MM.1S (cell line): ENCODE measurements around the gene PCNX1.

ENCODE experiments used
- DNase-seq: peaks from one replicate; pipeline ENCODE4 v3.0.0-alpha.2; 2015
- H2AFZ ChIP-seq: fragments of 300-600 bp; sonication (generic); 2 replicates; pipeline ENCODE4 v1.6.0; 2016; ENCODE audit warnings: antibody characterized with exemption, low read length
- H3F3A ChIP-seq: fragments of 300-600 bp; sonication (generic); 2 replicates; pipeline ENCODE4 v1.6.1; 2016; ENCODE audit warnings: mild to moderate bottlenecking, antibody characterized with exemption, low read length, moderate library complexity, mixed read lengths; ENCODE audit not compliant: insufficient read depth
- H3K27ac ChIP-seq: fragments of 300-600 bp; sonication (generic); 2 replicates; pipeline ENCODE4 v1.5.1; 2016; ENCODE audit warnings: mild to moderate bottlenecking, low read length
- H3K27me3 ChIP-seq: fragments of 300-600 bp; sonication (generic); replicated peaks from 2 replicates; pipeline ENCODE4 v1.6.0; 2016; ENCODE audit warnings: low read length; ENCODE audit not compliant: insufficient read depth
- H3K36me3 ChIP-seq: fragments of 300-600 bp; sonication (generic); replicated peaks from 2 replicates; pipeline ENCODE4 v1.6.1; 2016; ENCODE audit warnings: mild to moderate bottlenecking, low read length, mixed read lengths; ENCODE audit not compliant: insufficient read depth
- H3K4me1 ChIP-seq: fragments of 300-600 bp; sonication (generic); 2 replicates; pipeline ENCODE4 v1.6.1; 2016; ENCODE audit warnings: low read length, mixed read lengths
- H3K4me2 ChIP-seq: fragments of 300-600 bp; sonication (generic); 2 replicates; pipeline ENCODE4 v1.6.0; 2016; ENCODE audit warnings: low read depth, low read length
- H3K4me3 ChIP-seq: fragments of 300-600 bp; sonication (generic); 2 replicates; pipeline ENCODE4 v1.5.1; 2016; ENCODE audit warnings: low read length, mixed read lengths
- H3K79me2 ChIP-seq: fragments of 300-600 bp; sonication (generic); 2 replicates; pipeline ENCODE4 v1.6.1; 2016; ENCODE audit warnings: mixed run types, low read length, mixed read lengths
- H3K9ac ChIP-seq: fragments of 300-600 bp; sonication (generic); 2 replicates; pipeline ENCODE4 v1.6.1; 2016; ENCODE audit warnings: low read length, mixed read lengths
- H3K9me2 ChIP-seq: fragments of 300-600 bp; sonication (generic); replicated peaks from 2 replicates; pipeline ENCODE4 v1.6.1; 2016; ENCODE audit warnings: mild to moderate bottlenecking, low read length, mixed read lengths; ENCODE audit not compliant: insufficient read depth
- H3K9me3 ChIP-seq: fragments of 300-600 bp; sonication (generic); replicated peaks from 2 replicates; pipeline ENCODE4 v1.6.1; 2016; ENCODE audit warnings: mild to moderate bottlenecking, low read length, mixed read lengths; ENCODE audit not compliant: insufficient read depth
- H4K20me1 ChIP-seq: fragments of 300-600 bp; sonication (generic); 2 replicates; pipeline ENCODE4 v1.6.1; 2016; ENCODE audit warnings: mild to moderate bottlenecking, low read length, moderate library complexity, mixed read lengths; ENCODE audit not compliant: insufficient read depth
- EZH2 ChIP-seq: fragments of 300-600 bp; sonication (generic); optimal IDR thresholded peaks from 2 replicates; pipeline ENCODE3; 2017; ENCODE audit warnings: low read depth, mild to moderate bottlenecking, antibody characterized with exemption, low read length, mixed read lengths
- EZH2phosphoT487 ChIP-seq: fragments of 300-600 bp; sonication (generic); IDR thresholded peaks from 2 replicates; pipeline ENCODE4 v1.6.1; 2018; ENCODE audit warnings: antibody characterized with exemption, low read length
- TF ChIP-seq, protein P1 (sequence below): fragments of 300-600 bp; sonication (generic); IDR thresholded peaks from 2 replicates; pipeline ENCODE4 v1.5.1; 2016; ENCODE audit warnings: antibody characterized with exemption, low read length, mixed read lengths

PCNX1 gene

GRCh38 chr14:70881549-70882177, 25.6 kb upstream of the PCNX1 start:
- no peaks in the 10 kb centered on the region for H3K27me3 ChIP-seq
- H3K4me2 ChIP-seq = no peak overlapping the region
- H3K36me3 ChIP-seq = no peaks in the 10 kb centered on the region
- TF ChIP-seq EZH2 (no peak), EZH2phosphoT487 (no peak)
- TF ChIP-seq, protein P1, sequence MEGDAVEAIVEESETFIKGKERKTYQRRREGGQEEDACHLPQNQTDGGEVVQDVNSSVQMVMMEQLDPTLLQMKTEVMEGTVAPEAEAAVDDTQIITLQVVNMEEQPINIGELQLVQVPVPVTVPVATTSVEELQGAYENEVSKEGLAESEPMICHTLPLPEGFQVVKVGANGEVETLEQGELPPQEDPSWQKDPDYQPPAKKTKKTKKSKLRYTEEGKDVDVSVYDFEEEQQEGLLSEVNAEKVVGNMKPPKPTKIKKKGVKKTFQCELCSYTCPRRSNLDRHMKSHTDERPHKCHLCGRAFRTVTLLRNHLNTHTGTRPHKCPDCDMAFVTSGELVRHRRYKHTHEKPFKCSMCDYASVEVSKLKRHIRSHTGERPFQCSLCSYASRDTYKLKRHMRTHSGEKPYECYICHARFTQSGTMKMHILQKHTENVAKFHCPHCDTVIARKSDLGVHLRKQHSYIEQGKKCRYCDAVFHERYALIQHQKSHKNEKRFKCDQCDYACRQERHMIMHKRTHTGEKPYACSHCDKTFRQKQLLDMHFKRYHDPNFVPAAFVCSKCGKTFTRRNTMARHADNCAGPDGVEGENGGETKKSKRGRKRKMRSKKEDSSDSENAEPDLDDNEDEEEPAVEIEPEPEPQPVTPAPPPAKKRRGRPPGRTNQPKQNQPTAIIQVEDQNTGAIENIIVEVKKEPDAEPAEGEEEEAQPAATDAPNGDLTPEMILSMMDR = no peak
- H2AFZ ChIP-seq = no peak overlapping the region
- H4K20me1 ChIP-seq = no peaks in the 10 kb centered on the region
- no peaks in the 10 kb centered on the region for H3K79me2 ChIP-seq
- peaks cover 5% of the 10 kb centered on the region for H3F3A ChIP-seq
- no peak overlapping the region for H3K4me3 ChIP-seq
- H3K9me2 ChIP-seq = no peaks in the 10 kb centered on the region
- H3K9ac ChIP-seq = no peak overlapping the region
- H3K9me3 ChIP-seq = no peaks in the 10 kb centered on the region
- peaks cover 24% of the 10 kb centered on the region for H3K4me1 ChIP-seq
- no peak overlapping the region for H3K27ac ChIP-seq
- no peak for DNase-seq

DNA sequence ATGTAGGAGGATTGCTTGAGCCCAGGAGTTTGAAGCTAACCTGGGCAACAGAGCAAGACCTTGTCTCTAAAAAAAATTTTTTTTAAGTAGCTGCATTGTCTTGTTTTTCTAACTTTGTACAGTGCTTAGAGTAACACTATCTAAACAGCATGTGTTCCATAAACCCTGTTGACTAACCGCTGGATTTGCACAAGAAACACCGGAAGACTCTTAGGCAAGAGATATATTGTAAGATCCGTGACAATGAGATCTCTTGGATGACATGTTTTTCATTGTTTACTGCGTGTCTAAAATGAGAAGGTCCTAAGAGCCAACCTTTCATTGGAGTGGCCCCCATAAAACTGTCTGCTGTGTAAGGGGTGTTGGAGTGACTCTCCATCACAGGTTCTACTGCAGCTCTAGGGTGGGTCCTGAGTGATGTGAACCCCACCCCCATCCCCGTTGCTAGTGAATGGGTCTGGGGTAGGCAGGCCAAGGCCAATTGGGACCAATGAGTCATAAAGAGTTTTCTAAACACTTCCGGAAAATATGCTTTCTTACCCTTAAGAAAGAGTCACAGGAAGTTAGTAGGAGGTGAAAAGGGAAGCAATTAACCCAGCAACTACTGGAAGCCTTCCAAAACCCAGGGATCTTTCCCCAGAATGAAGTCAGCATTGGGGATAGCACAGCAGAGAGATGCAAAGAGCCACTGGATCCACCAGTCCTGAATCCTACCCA, 24.3 kb upstream of the PCNX1 start:
- H3K4me2 ChIP-seq = no peak overlapping the region
- TF ChIP-seq EZH2 (no peak), EZH2phosphoT487 (no peak)
- TF ChIP-seq, protein P1 = no peak

DNA sequence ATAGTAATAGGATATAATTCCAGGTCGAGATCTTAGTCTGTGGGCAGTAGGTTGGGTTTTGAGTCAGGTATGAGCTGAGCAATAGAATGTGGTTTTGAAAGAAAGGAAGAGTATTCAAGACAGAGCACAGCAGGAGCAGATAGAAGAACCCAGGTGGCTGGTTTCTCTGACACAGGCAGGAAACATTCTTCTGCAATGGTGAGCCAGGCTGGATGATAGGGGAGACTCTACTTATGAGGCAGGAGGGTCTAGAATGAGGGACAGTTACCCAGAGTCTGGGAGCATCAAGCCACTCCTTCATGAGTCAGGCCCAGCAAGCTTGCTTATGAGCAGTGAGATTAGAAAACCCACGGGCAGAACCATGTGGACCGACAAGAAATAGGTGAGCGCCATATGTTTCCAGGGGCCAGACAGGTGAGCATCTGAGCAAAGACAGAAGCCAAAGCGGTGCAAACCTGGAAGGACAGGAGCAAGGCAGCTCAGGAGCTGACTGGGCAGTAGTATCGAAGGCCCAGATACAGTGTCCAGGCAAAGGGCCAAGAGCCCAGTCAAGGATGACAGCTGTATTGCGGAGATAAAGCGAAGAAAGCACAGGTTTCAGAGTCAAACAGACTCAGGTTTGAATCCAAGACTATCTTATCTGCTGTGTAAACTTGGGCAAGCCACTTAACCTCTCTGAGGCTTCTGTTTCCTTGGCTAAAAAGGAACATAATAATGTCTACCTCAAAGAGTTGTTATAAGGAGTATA, 22.5 kb upstream of the PCNX1 start:
- H2AFZ ChIP-seq = no peak overlapping the region
- H3K9ac ChIP-seq = no peak overlapping the region
- peaks cover 34% of the 10 kb centered on the region for H3K4me1 ChIP-seq
- H3K9me2 ChIP-seq = no peaks in the 10 kb centered on the region
- H3K27ac ChIP-seq = no peak overlapping the region
- no peaks in the 10 kb centered on the region for H4K20me1 ChIP-seq
- peaks cover 17% of the 10 kb centered on the region for H3F3A ChIP-seq
- H3K4me3 ChIP-seq = no peak overlapping the region
- H3K9me3 ChIP-seq = no peaks in the 10 kb centered on the region
- TF ChIP-seq EZH2phosphoT487 = no peak
- no peak for TF ChIP-seq EZH2
- TF ChIP-seq, protein P1 = no peak
- no peak for DNase-seq
- no peaks in the 10 kb centered on the region for H3K36me3 ChIP-seq
- H3K27me3 ChIP-seq = no peaks in the 10 kb centered on the region
- no peak overlapping the region for H3K4me2 ChIP-seq
- no peaks in the 10 kb centered on the region for H3K79me2 ChIP-seq

More for the DNA sequence above, 24.3 kb upstream of the PCNX1 start:
- Histone ChIP-seq H3K4me3 (no peak overlapping the region), H3K4me1 (peaks cover 26% of the 10 kb centered on the region), H3K27me3 (no peaks in the 10 kb centered on the region), H3K79me2 (no peaks in the 10 kb centered on the region), H3K36me3 (no peaks in the 10 kb centered on the region), H3K9ac (no peak overlapping the region), H3F3A (peaks cover 17% of the 10 kb centered on the region), H3K27ac (no peak overlapping the region), H2AFZ (no peak overlapping the region), H3K9me2 (no peaks in the 10 kb centered on the region), H4K20me1 (no peaks in the 10 kb centered on the region), H3K9me3 (no peaks in the 10 kb centered on the region)
- no peak for DNase-seq
